Fibroblast of lung (primary cell): Measurements from ENCODE around the gene ZNF423.
A peak's percentile ranks its signal among the peaks of the same experiment; 100 is the strongest.

ENCODE experiments used
- CTCF ChIP-seq, 2 donors: IDR thresholded peaks in 1 of 2; conservative IDR thresholded peaks in 1 of 2; 1 replicate in 1 of 2; 2 replicates in 1 of 2; pipeline ENCODE4 v1.5.1; 2011 to 2012; ENCODE audit warnings: low read length in 2 of 2, control low read depth in 1 of 2, inconsistent platforms in 1 of 2, low read depth in 1 of 2, mild to moderate bottlenecking in 1 of 2
- EZH2 ChIP-seq: IDR thresholded peaks from 2 replicates; pipeline ENCODE4 v1.5.1; 2012; ENCODE audit warnings: low read length, control low read depth, mild to moderate bottlenecking; ENCODE audit errors: missing control alignments

- peak in 1 of 2 donors; percentile 49 for TF ChIP-seq CTCF (conservative IDR thresholded peaks at IDR 0.05 in 1 of 2, IDR thresholded peaks at IDR 0.05 in 1 of 2; ENCODE audit: low read depth in 1 of 2, low read length in 2 of 2)
- no peak for TF ChIP-seq EZH2
These were observed 211.8 kb downstream of the ZNF423 start for GRCh38 chr16:49644145-49644463.
